ENCODE data around the gene KCNK4. TPM values are rescaled to one million over a fixed set of nuclear protein-coding genes. Genes with fewer than 3 reads are reported as not detected.

The KCNK4 gene
- total and polyA plus RNA-seq, 4 donors: not detected

- Histone ChIP-seq H3K4me3 (ENCODE audit: low read depth in 1 of 3, low read length in 3 of 3) (no peak overlapping the region), H3K9ac (ENCODE audit: low read depth in 1 of 2, low read length in 2 of 2) (no peak overlapping the region), H3K27ac (ENCODE audit: low read depth in 1 of 2, low read length in 2 of 2) (no peak overlapping the region), H3K27me3 (ENCODE audit: control insufficient read depth in 4 of 4, insufficient read depth in 4 of 4, low read length in 3 of 4) (no peaks in the 10 kb centered on the region), H3K36me3 (ENCODE audit: control insufficient read depth in 4 of 4, insufficient read depth in 3 of 4, low read depth in 1 of 4, low read length in 3 of 4) (peaks cover 0 to 9% (median 3%) of the 10 kb centered on the region in 4 donors), H3K9me3 (ENCODE audit: control insufficient read depth in 4 of 4, low read length in 3 of 4) (no peaks in the 10 kb centered on the region), H3K4me1 (ENCODE audit: control insufficient read depth in 4 of 4, insufficient read depth in 4 of 4, low read length in 3 of 4) (peaks cover 5 to 15% (median 12%) of the 10 kb centered on the region in 4 donors)
- TF ChIP-seq MAX (IDR thresholded peaks at IDR 0.05) (no peak), GABPA (IDR thresholded peaks at IDR 0.05 in 1 of 2, conservative IDR thresholded peaks at IDR 0.05 in 1 of 2) (no peak), JUND (IDR thresholded peaks at IDR 0.05) (no peak), REST (IDR thresholded peaks at IDR 0.05) (no peak), CTCF (IDR thresholded peaks at IDR 0.05; ENCODE audit: low read depth, low read length, missing input control) (no peak), HNF4A (conservative IDR thresholded peaks at IDR 0.05) (no peak), SP1 (IDR thresholded peaks at IDR 0.05) (no peak), ZBTB33 (IDR thresholded peaks at IDR 0.05) (no peak), FOXA1 (IDR thresholded peaks at IDR 0.05) (no peak), RXRA (IDR thresholded peaks at IDR 0.05) (no peak), YY1 (IDR thresholded peaks at IDR 0.05) (no peak), ATF3 (IDR thresholded peaks at IDR 0.05) (no peak), TAF1 (conservative IDR thresholded peaks at IDR 0.05) (no peak), FOXA2 (IDR thresholded peaks at IDR 0.05) (no peak), EGR1 (IDR thresholded peaks at IDR 0.05; ENCODE audit: low read depth in 2 of 2) (no peak), HNF4G (IDR thresholded peaks at IDR 0.05) (no peak), RAD21 (IDR thresholded peaks at IDR 0.05) (no peak)
- WGBS: 96% methylated on average over 8 of the region's 8 CpGs
- no peak for DNase-seq (ENCODE audit: low spot score)
These were observed 27.2 kb upstream of the KCNK4 start for GRCh38 chr11:64263947-64264317.

Measured in liver (tissue), 9 donors.